Measurements from ENCODE around the gene DDOST.

DDOST gene

GRCh38 chr1:20654104-20654690 is 7.0 kb downstream of the DDOST start:
- H3K4me3 ChIP-seq (ENCODE audit: low read depth, low read length), result no peak overlapping the region
- no peak for TF ChIP-seq CTCF (IDR thresholded peaks at IDR 0.05; ENCODE audit: insufficient read depth, low read depth, low read length, missing control alignments)
- no peak for DNase-seq (ENCODE audit: low read depth)

DNA sequence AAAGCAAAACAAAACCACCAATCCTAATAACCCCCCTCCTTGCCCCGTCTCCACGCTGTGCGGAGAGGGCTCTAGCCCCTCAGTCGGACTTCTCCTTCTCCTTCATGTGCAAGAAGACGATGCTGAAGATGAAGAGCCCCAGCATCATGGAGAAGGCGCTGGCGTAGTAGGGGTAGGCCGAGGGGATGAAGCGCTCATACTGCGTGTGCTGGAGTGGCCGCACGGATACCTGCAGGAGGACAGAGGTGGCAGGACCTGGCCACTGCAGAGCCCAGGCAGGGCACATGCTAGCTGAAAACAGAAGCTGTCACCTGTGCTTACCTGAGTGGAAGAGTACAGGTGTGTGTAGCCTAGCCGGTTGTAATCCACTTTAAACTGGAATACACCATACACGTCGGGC is 8.9 kb downstream of the DDOST start:
- H3K4me3 ChIP-seq (ENCODE audit: low read depth, low read length), result no peak overlapping the region
- TF ChIP-seq CTCF (IDR thresholded peaks at IDR 0.05; ENCODE audit: insufficient read depth, low read depth, low read length, missing control alignments), result no peak
- DNase-seq (ENCODE audit: low read depth), result no peak

DNA sequence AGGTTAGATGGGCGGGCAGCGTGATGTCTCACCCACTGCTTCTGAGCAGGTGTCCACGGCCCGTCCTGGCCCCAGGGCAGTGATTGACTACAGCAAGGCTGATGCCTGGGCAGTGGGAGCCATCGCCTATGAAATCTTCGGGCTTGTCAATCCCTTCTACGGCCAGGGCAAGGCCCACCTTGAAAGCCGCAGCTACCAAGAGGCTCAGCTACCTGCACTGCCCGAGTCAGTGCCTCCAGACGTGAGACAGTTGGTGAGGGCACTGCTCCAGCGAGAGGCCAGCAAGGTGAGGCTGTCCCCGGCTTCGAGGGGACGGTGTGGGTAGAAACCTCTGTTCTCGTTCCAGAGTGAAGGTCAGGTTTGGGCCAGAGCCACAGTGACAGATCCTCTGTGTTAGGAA is 12.2 kb downstream of the DDOST start:
- DNase-seq (ENCODE audit: low read depth), result no peak
- no peak overlapping the region for H3K4me3 ChIP-seq (ENCODE audit: low read depth, low read length)
- no peak for TF ChIP-seq CTCF (IDR thresholded peaks at IDR 0.05; ENCODE audit: insufficient read depth, low read depth, low read length, missing control alignments)

GRCh38 chr1:20648438-20648837 is 12.7 kb downstream of the DDOST start:
- TF ChIP-seq CTCF (IDR thresholded peaks at IDR 0.05; ENCODE audit: insufficient read depth, low read depth, low read length, missing control alignments), result no peak
- no peak for DNase-seq (ENCODE audit: low read depth)
- H3K4me3 ChIP-seq (ENCODE audit: low read depth, low read length), result no peak overlapping the region

DNA sequence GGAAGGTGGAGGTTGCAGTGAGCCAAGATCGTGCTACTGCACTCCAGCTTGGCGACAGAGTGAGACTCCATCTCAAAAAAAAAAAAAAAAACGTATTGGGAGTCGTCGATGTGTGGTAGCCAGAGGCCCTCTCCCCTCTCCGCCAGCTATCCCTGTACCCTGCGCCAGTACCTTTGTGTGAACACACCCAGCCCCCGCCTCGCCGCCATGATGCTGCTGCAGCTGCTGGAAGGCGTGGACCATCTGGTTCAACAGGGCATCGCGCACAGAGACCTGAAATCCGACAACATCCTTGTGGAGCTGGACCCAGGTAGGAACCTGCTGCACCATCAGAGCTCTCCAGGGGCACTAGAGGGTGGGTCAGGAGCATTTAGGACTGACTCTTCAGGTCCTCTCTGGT is 15.8 kb downstream of the DDOST start:
- TF ChIP-seq CTCF (IDR thresholded peaks at IDR 0.05; ENCODE audit: insufficient read depth, low read depth, low read length, missing control alignments), result no peak
- no peak for DNase-seq (ENCODE audit: low read depth)
- H3K4me3 ChIP-seq (ENCODE audit: low read depth, low read length), result no peak overlapping the region

GRCh38 chr1:20644416-20644815 is 16.8 kb downstream of the DDOST start:
- TF ChIP-seq CTCF (IDR thresholded peaks at IDR 0.05; ENCODE audit: insufficient read depth, low read depth, low read length, missing control alignments), result no peak
- no peak for DNase-seq (ENCODE audit: low read depth)
- H3K4me3 ChIP-seq (ENCODE audit: low read depth, low read length), result no peak overlapping the region

GRCh38 chr1:20643080-20643479 is 18.1 kb downstream of the DDOST start:
- DNase-seq (ENCODE audit: low read depth), result no peak
- no peak for TF ChIP-seq CTCF (IDR thresholded peaks at IDR 0.05; ENCODE audit: insufficient read depth, low read depth, low read length, missing control alignments)

More at GRCh38 chr1:20643080-20643479, 18.1 kb downstream of the DDOST start:
- no peak overlapping the region for H3K4me3 ChIP-seq (ENCODE audit: low read depth, low read length)

Data from GM12865 (cell line).